Fibroblast of skin of back (primary cell): ENCODE measurements around the gene SFMBT1.
A peak's percentile ranks its signal among the peaks of the same experiment; 100 is the strongest.

Source experiments
- DNase-seq: peaks from one replicate; pipeline ENCODE4 v3.0.0-alpha.2; 2013

Gene SFMBT1

GRCh38 chr3:52880047-52880446 is 165.8 kb downstream of the SFMBT1 start:
- no peak for DNase-seq

- DNase-seq, result no peak
Observed at GRCh38 chr3:52879581-52879980, 166.3 kb downstream of the SFMBT1 start.

- DNase-seq, result no peak
Observed at GRCh38 chr3:52879090-52879489, 166.8 kb downstream of the SFMBT1 start.

- DNase-seq, result no peak
Observed at GRCh38 chr3:52877085-52877484, 168.8 kb downstream of the SFMBT1 start.

GRCh38 chr3:52874864-52875587 is 170.8 kb downstream of the SFMBT1 start:
- DNase-seq, result no peak

GRCh38 chr3:52874160-52874701 is 171.6 kb downstream of the SFMBT1 start:
- no peak for DNase-seq

GRCh38 chr3:52873433-52874159 is 172.3 kb downstream of the SFMBT1 start:
- no peak for DNase-seq

GRCh38 chr3:52872245-52872644 is 173.6 kb downstream of the SFMBT1 start:
- DNase-seq, result peak; percentile 12

GRCh38 chr3:52871761-52872160 is 174.1 kb downstream of the SFMBT1 start:
- DNase-seq, result no peak

- no peak for DNase-seq
Observed at GRCh38 chr3:52870471-52870870, 175.4 kb downstream of the SFMBT1 start.

GRCh38 chr3:52866427-52866826 is 179.4 kb downstream of the SFMBT1 start:
- no peak for DNase-seq

- no peak for DNase-seq
Observed at GRCh38 chr3:52865994-52866393, 179.9 kb downstream of the SFMBT1 start.

GRCh38 chr3:52860424-52860768 is 185.5 kb downstream of the SFMBT1 start:
- DNase-seq, result no peak

- DNase-seq, result no peak
Observed at GRCh38 chr3:52859686-52860423, 186.0 kb downstream of the SFMBT1 start.

- DNase-seq, result no peak
Observed at GRCh38 chr3:52857864-52858263, 188.0 kb downstream of the SFMBT1 start.

GRCh38 chr3:52857133-52857532 is 188.7 kb downstream of the SFMBT1 start:
- DNase-seq, result no peak

GRCh38 chr3:52856666-52857065 is 189.2 kb downstream of the SFMBT1 start:
- DNase-seq, result no peak

GRCh38 chr3:52854013-52854412 is 191.9 kb downstream of the SFMBT1 start:
- no peak for DNase-seq
